Measurements from ENCODE around the gene ZFTA.

Gene ZFTA

GRCh38 chr11:63720611-63721010 is 48.0 kb downstream of the ZFTA start:
- H3K4me3 ChIP-seq (replicated peaks; ENCODE audit: low read depth, low read length): no peak overlapping the region
- no peak for DNase-seq (ENCODE audit: extremely low read depth, low read depth)
- TF ChIP-seq CTCF (IDR thresholded peaks at IDR 0.05; ENCODE audit: low read depth, low read length, missing control alignments): no peak

GRCh38 chr11:63719987-63720386 is 48.6 kb downstream of the ZFTA start:
- no peak for TF ChIP-seq CTCF (IDR thresholded peaks at IDR 0.05; ENCODE audit: low read depth, low read length, missing control alignments)
- no peak overlapping the region for H3K4me3 ChIP-seq (replicated peaks; ENCODE audit: low read depth, low read length)
- no peak for DNase-seq (ENCODE audit: extremely low read depth, low read depth)

DNA sequence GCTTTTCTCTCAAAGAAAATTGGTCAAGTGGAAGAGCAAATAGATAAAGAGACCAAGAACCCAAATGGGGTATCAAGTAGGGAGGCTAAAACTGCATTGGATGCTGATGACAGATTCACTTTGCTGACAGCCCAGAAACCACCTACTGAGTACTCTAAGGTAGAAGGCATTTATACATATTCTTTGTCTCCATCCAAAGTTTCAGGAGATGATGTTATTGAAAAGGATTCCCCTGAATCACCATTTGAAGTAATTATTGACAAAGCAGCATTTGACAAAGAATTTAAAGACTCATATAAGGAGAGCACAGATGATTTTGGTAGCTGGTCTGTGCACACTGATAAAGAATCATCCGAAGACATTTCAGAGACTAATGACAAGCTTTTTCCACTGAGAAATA is 49.6 kb downstream of the ZFTA start:
- no peak for DNase-seq (ENCODE audit: extremely low read depth, low read depth)
- H3K4me3 ChIP-seq (replicated peaks; ENCODE audit: low read depth, low read length): no peak overlapping the region
- no peak for TF ChIP-seq CTCF (IDR thresholded peaks at IDR 0.05; ENCODE audit: low read depth, low read length, missing control alignments)
